GM21737 (cell line): ENCODE measurements around the gene MAGEF1.

ENCODE experiments used
- ATAC-seq: cut with Tn5 transposase; IDR thresholded peaks from one replicate; pipeline ENCODE4 v1.9.1; 2021; ENCODE audit warnings: mild to moderate bottlenecking, moderate library complexity; ENCODE audit not compliant: unreplicated experiment

Gene MAGEF1, protein sequence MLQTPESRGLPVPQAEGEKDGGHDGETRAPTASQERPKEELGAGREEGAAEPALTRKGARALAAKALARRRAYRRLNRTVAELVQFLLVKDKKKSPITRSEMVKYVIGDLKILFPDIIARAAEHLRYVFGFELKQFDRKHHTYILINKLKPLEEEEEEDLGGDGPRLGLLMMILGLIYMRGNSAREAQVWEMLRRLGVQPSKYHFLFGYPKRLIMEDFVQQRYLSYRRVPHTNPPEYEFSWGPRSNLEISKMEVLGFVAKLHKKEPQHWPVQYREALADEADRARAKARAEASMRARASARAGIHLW

DNA sequence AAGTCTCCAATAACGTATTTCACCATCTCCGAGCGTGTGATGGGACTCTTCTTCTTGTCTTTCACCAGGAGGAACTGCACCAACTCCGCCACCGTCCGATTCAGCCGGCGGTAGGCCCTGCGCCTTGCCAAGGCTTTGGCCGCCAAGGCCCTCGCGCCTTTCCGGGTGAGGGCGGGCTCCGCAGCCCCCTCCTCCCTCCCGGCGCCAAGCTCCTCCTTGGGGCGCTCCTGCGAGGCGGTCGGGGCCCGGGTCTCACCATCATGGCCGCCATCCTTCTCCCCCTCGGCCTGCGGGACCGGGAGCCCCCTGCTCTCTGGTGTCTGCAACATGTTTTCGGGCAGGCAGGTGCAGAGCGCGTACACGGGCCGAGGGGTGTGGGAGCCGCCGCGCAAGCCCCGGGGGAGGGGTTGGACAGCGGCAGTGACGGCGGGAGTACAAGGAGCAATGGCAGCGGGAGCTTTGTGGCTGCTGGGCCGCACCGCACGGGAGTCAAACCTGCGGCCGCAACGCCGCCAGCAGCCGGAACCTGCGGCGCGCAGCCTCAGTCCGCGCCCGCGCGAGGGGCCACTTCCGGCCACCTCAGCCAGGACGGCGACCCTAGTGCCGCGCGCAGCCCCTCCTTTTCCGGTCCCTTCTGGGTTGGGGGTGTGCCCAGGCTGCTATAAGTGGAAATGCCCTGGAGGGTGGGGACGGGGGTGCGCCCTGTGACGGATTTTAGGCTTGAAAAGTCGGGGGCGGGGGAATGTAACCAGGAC is at the start of gene MAGEF1:
MAGEF1 (minus strand) TSS at position 572 of the 755 bp plus-strand sequence; CDS start at position 329, 243 bp downstream.
- peak; percentile 82 for ATAC-seq

DNA sequence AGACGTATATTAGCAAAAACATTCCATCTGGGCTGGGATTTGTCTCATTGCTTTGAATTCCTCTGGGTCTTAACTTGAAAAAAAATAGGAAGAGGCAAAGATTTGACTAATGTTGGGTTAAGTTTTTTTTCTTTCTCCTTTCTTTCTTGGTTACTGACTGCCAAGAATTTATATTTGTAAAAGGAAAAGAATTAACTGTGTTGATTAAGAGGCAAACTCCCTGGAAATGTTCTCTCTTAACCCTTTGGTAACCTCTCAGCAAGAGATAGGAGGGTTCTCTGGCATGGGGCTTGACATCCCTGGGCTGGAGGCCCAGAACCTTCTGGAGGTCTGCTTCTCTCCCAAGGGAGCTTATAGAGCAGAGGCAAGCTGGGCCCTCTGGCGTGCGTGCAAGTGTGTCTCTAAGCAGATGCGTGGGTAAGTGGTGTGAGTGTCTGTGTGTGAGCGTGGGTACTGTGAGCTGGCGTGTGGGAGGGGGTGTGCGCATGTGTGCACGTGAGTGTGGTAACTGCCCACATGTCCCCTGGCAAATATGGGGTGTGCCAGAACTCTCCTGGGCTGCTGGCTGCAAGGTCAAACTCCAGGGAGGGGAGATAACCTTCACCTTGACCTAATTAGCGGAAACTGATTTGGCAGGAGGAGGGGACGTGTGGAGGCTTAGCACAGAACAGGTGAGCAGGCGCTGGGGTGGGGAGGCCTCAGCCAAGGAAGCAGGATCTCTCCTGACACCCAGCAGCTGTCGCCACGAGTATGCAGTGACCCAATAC is 49.4 kb upstream of the MAGEF1 start:
- no peak for ATAC-seq

DNA sequence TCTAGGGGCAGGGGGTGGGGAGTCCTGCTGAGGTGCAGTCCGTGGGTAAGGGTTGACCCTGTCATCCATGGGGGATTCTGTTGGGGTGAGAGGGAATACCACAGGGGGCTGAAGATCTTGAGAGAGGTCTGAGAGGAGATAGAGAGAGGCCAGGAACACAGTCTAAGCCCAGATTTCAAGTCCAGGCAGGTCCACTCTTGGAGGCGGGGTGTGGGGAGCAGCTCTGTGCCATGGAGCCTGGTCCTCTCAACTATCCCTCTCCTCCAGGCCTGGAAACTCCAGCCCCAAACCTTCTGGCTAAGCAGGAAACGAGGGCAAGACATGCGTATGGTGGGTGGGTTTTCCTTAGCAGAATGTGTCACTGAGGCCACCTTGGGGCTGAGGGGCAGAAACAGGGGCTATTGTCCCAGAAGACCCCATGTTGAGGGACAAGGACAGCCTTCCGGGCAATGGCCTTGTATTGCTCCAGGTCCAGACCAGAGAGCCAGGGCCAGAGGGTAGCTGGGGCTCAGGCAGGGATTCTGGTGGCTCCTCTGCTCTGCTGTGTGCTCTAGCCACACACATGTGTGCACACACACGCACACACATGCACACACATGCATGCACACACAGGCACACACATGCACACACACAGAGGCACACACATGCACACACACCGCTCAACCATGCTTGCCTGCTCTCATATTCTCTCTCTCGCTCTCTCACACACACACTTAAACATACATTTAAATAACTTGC is 48.6 kb upstream of the MAGEF1 start:
- no peak for ATAC-seq

DNA sequence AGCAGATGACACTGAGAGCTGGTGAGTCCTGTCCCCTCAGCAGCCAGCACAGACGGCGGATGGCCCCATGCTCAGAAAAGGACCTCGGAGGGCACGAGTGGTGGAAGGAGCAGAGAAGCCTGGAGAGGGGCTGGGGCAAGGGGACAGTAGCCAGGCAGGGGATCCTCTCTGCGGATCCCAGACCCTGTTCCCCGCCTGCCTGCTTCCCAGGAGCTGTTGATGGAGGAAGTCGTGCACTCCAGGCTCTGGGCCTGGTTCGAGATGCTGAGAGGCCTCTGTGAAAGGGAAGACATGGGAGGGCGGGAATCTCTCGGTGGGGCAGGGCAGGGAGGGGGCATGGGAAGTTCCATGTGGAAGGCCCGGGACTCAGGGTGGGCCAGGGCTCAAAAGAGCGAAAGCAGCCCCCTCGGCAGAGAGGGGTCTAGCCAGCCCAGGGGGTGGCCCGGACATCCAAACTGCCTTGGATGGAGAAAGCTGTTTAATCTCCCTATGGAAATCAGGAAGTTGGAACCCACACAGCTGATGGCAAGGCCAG is 47.9 kb upstream of the MAGEF1 start:
- no peak for ATAC-seq

DNA sequence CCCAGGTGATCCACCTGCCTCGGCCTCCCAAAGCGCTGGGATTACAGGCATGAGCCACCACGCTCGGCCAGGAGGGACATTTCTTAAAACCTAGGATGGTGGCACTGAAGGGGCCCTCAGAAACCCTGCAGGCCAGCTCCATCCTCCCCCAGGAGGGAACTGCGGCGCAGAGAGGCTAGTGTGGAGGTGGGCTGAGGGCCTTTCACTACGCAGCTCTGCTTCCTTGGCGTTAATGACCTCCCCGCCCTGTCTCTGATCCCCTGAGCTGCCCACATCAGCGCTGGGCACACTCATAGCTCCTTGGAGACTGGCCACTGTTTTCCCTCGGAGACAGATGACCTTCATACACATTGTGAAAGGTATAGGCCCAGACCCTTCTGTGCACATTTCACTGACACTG is 46.2 kb upstream of the MAGEF1 start:
- no peak for ATAC-seq

DNA sequence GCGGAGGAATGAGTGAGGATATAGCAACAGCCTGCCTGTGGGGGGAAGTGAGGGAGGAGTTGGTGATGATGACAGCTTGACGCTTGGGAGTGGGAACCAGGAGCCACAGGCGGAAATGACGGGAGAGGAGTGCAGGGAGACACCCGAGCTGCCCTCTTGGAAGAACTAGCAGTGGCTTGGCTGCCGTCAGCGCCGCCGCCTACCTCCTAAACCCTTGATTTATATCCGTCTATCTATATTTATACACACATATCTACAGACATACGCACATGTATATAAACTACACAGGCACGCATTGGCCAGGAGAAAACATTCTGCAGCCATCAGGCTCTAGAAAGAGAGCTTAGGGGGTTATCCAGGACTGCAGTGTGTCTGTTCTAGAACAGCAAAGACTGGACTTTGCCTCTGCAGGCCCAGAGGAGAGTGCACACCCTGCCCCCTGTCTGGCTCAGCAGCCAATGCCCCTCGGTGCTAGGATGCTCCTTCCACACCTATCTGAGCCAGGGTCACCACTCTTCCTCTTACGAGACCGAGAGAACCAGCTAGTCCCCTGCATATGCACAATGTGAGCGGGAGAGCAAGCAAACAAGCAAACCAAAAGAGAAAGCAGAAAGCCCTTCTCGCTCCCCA is 45.3 kb upstream of the MAGEF1 start:
- no peak for ATAC-seq

DNA sequence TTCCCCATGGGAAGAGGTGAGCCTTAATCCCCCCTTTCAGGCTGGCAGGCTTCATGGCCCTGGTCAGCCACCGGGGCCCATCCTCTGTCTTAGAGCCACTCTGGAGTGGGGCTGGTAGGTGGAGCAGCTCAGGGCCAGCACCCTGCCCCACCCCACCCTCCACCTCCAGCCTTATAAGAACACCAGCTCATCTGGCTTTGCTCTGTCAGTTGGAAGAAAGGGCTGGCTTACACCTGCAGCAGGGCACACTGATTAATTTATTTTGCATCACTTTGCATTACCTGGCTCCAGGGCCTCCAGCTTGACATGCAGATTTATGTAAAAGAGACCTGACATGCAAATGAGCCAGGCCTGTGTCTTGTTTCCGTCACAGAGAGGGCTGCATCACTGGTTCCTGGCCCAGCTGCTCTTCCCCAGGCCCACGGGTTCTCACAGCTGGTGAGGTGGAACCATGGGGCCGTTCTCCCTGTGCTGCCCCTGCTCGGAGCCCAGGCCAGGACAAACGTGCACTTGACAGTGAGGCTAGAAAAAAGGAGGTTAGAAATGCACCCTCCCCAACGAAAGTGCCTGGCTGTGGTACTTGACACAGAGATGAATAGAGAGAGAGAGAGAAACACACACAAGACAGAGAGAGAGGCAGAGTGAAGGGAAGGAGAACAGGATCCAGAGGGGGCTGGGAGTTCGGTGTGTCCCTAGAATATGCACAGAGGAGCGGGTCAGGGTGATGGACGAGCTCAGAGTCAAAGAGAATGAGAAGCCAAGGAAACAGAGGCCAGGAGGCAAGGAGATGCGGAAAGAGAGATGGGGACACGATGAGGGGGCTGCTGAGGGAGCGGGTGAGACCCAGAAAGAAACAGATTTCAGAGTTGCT is 44.5 kb upstream of the MAGEF1 start:
- ATAC-seq, result no peak

DNA sequence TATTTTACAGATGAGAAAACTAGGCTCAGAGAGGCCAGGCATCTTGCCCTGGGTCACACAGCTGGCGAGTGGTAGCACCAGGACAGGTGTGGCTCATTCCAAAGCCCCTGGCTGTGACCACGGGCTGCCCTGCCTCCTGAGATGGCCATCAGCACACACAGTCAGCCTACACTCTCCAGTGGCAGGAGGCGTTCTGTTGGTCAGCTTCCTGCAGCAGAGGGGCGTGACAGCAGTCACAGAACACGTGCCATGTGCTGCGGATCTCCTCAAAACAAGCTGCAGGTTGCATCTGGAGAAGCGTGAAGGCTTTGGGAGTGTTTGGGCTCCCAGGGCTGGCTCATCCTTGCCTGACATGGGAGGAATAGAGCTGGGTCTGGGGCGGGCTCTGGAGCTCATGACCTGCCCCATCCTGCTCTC is 43.5 kb upstream of the MAGEF1 start:
- ATAC-seq, result no peak

DNA sequence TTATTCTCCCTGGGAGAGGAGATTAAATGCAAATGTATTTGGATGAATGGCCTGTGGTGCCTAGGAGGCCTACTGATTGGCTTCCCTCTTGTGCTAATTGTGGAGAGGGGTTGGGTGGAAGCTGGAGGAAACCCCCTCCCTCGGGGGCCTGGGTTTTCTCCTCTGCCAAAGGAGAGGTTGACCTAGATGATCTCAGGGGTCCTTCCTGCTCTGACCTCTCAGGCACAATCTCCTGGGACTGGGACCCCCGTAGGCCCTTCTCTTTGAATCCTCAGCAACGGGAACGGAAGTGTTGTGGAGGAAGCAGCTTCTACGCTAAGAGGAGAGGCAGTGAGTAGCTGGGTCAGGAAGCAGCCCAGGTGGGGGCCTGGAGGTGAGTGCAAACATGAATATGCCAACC is 40.5 kb upstream of the MAGEF1 start:
- ATAC-seq, result no peak

DNA sequence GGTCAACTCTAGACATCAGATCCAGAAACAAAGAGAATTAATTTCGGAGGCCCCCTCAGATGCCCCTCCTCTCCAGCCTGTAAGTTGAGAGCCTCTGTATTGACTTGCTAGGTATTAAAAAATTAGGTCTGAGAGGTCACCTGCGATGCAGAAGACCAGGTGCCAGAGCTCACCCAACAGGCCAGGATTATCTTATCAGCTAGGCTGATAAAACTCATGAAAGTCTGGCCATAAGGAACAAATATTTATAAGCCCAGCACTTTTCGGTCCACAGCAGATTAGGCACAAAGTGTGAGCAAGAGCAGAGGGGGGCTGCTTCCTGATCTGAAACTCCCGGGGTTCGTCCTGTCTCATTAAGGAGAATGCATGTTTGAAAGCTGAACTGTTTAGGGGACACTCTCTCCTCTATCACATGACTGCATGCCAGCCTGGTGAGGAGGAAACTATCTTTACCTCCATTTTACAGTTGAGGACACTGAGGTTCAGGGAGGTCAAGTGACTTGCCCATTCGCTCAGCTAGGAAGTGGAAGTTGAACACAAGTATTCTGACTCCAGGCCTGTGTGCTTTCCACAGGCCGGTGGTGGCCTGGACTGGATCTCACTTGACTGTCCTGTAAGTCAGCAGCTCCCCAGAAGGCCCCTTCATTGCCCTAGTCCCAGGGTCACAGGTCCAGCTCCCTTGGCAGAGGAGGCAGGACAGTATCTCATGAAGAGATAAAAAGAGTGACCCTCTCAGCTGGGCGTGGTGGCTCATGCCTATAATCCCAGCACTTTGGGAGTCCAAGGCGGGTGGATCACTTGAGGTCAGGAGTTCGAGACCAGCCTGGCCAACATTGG is 39.6 kb upstream of the MAGEF1 start:
- ATAC-seq, result no peak

DNA sequence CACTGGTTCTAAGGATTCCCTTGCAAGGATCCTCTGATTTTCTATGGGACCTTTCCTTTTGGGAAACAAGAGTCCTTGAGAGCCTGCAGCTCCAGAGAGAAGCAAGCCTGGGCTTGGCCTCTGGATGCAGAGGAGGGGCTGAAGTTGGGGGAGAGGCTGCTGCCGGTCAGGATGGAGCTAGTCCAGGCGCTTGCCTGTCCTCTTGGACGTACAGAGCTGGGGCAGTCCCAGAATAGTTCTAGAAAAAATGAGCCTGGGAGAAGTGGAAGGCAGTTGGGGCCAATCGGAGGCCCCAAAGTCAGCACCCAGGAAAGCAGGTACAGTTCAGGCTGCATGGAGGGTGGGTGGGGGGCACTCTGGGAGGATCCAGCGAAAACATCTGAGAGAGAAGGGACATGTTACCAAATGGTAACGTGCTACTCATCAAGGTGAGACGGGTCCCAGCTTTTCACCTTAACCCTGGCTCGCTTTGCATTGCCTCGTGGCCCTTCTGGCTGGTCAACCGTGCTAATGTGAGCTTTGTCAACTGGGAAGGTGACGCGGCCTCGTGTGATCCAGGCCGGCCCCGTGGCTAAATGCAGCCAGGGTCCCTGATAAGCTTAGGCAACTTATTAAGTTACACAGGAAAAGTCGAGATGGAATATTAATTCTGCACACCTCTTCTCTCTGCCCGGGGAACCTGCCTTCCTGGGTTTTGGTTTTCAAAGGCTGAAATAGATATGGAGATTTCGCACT is 38.7 kb upstream of the MAGEF1 start:
- ATAC-seq, result no peak

DNA sequence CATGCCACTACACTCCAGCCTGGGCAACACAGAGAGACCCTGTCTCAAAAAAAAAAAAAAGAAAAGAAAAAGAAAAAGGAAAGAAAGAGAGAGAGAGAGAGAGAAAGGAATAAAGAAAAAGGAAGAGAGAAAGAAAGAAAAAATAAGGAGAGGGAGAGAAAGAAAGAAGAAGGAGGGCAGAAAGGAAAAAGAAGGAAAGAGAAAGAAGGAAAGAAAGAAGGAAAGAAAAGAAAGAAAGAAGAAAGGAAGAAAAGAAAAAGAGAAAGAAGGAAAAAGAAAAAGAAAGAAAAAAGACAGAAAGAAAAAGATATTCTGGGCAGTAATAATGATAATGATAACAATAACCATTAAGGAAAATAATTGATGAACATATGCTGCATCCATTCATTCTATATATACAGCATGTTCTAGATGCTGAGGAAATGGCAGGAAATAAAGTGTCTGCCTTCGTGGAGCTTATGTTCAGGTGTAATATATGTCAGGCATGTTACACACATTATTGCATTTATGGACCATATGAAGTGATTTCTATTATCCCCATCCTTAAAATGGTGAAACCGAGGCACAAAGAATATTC is 37.4 kb upstream of the MAGEF1 start:
- ATAC-seq, result no peak

DNA sequence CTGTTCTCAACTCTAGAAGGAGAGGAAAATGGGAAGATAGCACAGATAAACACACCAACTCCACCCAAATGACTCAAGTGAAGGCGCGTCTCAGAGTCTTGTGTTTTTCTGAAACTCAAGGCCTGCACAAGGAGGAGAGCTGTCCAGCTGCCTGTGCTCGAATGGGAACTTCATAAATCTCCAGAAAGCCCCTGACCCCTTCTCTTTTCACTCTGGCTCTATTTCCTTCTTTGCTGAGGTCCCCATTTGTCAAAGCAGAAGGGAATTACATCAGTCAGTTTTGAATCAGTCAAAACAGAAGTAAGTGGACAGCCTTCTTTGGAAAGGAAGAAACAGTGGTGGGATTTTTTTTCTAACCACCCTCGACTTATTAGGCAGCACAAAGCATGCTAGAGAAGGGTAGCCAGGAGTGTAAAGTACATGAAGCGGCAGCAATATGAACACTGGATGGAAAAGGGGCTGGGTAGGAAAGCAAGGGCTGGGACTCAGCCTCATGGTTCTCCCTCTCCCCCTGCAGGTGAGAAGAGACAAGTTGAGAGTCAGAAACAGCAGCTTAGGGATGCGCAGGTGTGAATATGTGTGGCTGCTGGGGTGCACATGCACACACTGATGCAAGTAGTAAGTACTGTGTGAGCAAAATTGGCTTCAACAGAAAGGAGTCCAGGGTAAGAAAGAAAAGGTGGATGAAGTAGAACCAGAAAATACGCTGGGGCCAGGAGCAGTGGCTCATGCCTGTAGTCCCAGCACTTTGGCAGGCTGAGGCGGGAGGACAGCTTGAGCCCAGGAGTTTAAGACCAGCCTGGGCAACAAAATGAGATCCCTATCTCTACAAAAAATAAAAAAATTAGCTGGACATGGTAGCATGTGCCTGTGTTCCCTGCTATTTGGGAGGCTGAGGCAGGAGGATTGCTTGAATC is 36.6 kb upstream of the MAGEF1 start:
- ATAC-seq, result no peak

DNA sequence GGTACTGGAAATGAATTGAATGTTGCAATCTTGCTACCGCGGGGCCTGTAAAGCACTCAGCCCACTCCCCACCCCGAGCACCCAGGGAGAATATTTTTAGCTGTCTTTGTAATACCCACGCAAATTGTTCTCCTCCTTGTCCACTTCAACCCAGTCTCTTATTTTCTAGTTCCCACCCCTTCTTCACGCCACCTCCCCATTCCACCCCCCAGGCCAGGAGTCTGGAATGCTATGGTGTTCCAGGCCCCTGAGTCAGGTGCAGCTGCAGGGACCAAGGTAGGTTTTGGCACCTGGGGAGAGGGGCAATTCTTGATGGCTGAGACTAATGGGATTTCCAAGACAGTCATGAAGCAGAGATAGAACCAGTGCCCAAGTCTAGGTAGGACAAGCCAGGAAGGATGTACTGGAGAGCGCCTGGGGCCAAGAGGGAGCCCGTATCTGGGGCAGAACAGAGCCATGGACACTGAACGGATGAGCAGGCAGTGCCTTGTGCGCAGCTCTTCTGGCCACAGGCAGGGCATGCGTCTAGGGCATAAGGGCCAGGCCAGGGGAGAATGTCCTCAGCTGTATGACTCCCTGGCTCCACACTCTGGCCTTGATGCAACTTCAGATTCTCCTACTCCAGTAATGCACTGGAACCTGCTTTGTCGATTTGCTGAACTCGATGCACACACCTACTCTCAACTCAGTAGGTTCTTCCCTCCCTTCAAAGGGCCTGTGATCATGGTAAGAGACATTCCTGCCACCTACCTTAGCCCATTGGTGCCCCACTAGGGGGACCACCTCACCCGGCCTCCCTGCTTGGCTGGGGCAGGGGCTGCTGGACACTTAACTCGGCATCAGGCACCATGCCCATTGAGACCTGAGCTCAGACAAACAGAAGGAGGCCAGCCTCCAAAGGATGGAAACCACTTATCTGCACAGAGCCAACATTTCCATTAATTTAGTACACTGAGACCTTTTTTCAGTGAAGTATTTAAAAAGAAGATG is 34.6 kb upstream of the MAGEF1 start:
- ATAC-seq, result no peak

DNA sequence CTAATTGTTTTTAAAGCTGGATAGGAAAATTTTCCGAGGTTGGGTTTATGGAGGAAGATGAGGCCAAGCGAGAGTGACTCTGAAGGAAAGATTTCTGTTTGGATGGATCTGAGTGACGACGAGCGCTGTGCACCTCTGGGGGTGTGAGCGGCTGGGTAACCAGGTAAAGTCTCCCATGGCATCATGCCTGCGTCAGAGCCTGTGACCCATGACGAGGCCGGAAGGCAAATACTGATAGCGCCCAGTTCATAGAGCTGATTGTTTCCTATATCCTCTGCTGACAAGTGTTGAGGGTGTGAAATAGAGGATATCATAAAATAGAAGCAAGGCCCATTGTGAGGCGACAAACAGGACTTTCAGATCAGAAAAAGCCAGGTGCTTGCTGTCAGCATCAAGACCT is 33.7 kb upstream of the MAGEF1 start:
- ATAC-seq, result no peak
